GM23248 (cell line): ENCODE results near the gene ZNF813. TPM values are rescaled to one million over a fixed set of nuclear protein-coding genes. Genes with fewer than 3 reads are reported as not detected.
A peak's percentile ranks its signal among the peaks of the same experiment; 100 is the strongest.
"Not testable (repeated sequence)": the region's sequence is repeated elsewhere in the genome, so short reads cannot be mapped to it uniquely, and the experiment has no call there.

Experiments used
- DNase-seq: peaks from one replicate; pipeline ENCODE4 v3.0.0-alpha.2; 2015
- H2AFZ ChIP-seq: fragments of 200-600 bp; sonication (generic); 2 replicates; pipeline ENCODE4 v1.6.1; 2016; ENCODE audit warnings: antibody characterized with exemption
- H3F3A ChIP-seq: fragments of 200-600 bp; sonication (generic); 2 replicates; pipeline ENCODE4 v1.6.1; 2016; ENCODE audit warnings: mild to moderate bottlenecking, antibody characterized with exemption, mixed run types; ENCODE audit not compliant: insufficient read depth
- H3K27ac ChIP-seq: fragments of 200-600 bp; sonication (generic); 2 replicates; pipeline ENCODE4 v1.5.1; 2016; ENCODE audit warnings: mild to moderate bottlenecking
- H3K27me3 ChIP-seq: fragments of 200-600 bp; sonication (generic); replicated peaks from 2 replicates; pipeline ENCODE4 v1.6.1; 2016; ENCODE audit warnings: mild to moderate bottlenecking; ENCODE audit not compliant: insufficient read depth
- H3K36me3 ChIP-seq: fragments of 200-600 bp; sonication (generic); 2 replicates; pipeline ENCODE4 v1.6.1; 2016; ENCODE audit warnings: low read depth, mild to moderate bottlenecking
- H3K4me1 ChIP-seq: fragments of 200-600 bp; sonication (generic); 2 replicates; pipeline ENCODE4 v1.6.1; 2016; ENCODE audit warnings: mild to moderate bottlenecking; ENCODE audit not compliant: insufficient read depth
- H3K4me2 ChIP-seq: fragments of 200-600 bp; sonication (generic); one replicate; pipeline ENCODE4 v1.6.1; 2016; ENCODE audit warnings: mild to moderate bottlenecking; ENCODE audit not compliant: unreplicated experiment
- H3K4me3 ChIP-seq: fragments of 200-600 bp; sonication (generic); 2 replicates; pipeline ENCODE4 v1.5.1; 2016; ENCODE audit warnings: mild to moderate bottlenecking
- H3K79me2 ChIP-seq: fragments of 200-600 bp; sonication (generic); 2 replicates; pipeline ENCODE4 v1.6.1; 2016; ENCODE audit warnings: mild to moderate bottlenecking; ENCODE audit not compliant: insufficient read depth
- H3K9ac ChIP-seq: fragments of 200-600 bp; sonication (generic); 2 replicates; pipeline ENCODE4 v1.6.1; 2016; ENCODE audit warnings: mild to moderate bottlenecking
- H3K9me2 ChIP-seq: fragments of 200-600 bp; sonication (generic); 2 replicates; pipeline ENCODE4 v1.6.1; 2016; ENCODE audit warnings: mixed run types, mild to moderate bottlenecking, moderate library complexity; ENCODE audit not compliant: insufficient read depth
- H3K9me3 ChIP-seq: fragments of 200-600 bp; sonication (generic); one replicate; pipeline ENCODE4 v1.6.1; 2017; ENCODE audit warnings: low read depth
- H4K20me1 ChIP-seq: fragments of 200-600 bp; sonication (generic); 2 replicates; pipeline ENCODE4 v1.6.0; 2016; ENCODE audit not compliant: insufficient read depth
- EZH2 ChIP-seq: fragments of 200-600 bp; sonication (generic); IDR thresholded peaks from 2 replicates; pipeline ENCODE4 v1.6.1; 2018; ENCODE audit warnings: antibody characterized with exemption, mild to moderate bottlenecking; ENCODE audit not compliant: insufficient read depth, poor library complexity, severe bottlenecking
- EZH2phosphoT487 ChIP-seq: fragments of 200-600 bp; sonication (generic); IDR thresholded peaks from 2 replicates; pipeline ENCODE4 v1.6.1; 2018; ENCODE audit warnings: antibody characterized with exemption, moderate library complexity, mild to moderate bottlenecking, low read depth; ENCODE audit not compliant: insufficient read depth
- WGBS, 2 experiments: methylation state at CpG; one replicate each; pipeline ENCODE4 v1.1.6; 2015 to 2017; ENCODE audit warnings: low lambda C conversion rate in 2 of 2, low coverage in 1 of 2; ENCODE audit errors: missing lambda C conversion rate in 2 of 2; 5-methylcytosine and 5-hydroxymethylcytosine counted together
- in situ Hi-C: fragments of 300-500 bp; cut with MboI; formaldehyde crosslinking; loops from 2 replicates; pipeline ENCODE4 v1.15.0; 2020
- polyA plus RNA-seq: library from polyadenylated mRNA; unstranded; fragments of >200 nt; fragmentation: Nextera tagmentation; extraction: Ambion mirVana; gene quantifications from 2 replicates; pipeline ENCODE4 v1.2.1, GENCODE V29; 2016
- total RNA-seq: library from RNA; depleted of rRNA; stranded (reverse); fragments of >200 nt; shearing (Covaris generic); gene quantifications from 2 replicates; pipeline ENCODE4 v1.2.3, GENCODE V29; 2014; rRNA removed

The ZNF813 gene
- total RNA-seq = 2.0 and 2.7 TPM in 2 replicates
- 1.0 and 1.4 TPM in 2 replicates for polyA plus RNA-seq

- Histone ChIP-seq H3K4me1 (no peaks in the 10 kb centered on the region; the same call in 1 of the 2 replicates), H3K9ac (peak within 1 kb of the TSS; percentile 82), H3K79me2 (no peaks in the 10 kb centered on the region), H2AFZ (peak within 1 kb of the TSS; percentile 92), H3K27ac (peak within 1 kb of the TSS; percentile 8; the same call in 1 of the 2 replicates), H3F3A (no peaks in the 10 kb centered on the region), H4K20me1 (no peaks in the 10 kb centered on the region), H3K27me3 (no peaks in the 10 kb centered on the region), H3K9me2 (no peaks in the 10 kb centered on the region), H3K36me3 (no peaks in the 10 kb centered on the region), H3K4me3 (peak within 1 kb of the TSS; percentile 80), H3K4me2 (peak within 1 kb of the TSS; percentile 83), H3K9me3 (no peaks in the 10 kb centered on the region)
- no peak for TF ChIP-seq EZH2
- TF ChIP-seq EZH2phosphoT487 = no peak
- 1% methylated on average over 37 to 53 of the region's 55 CpGs for WGBS, 2 experiments
- in situ Hi-C loops = no loop called here
- peak; percentile 94 for DNase-seq
Observed at GRCh38 chr19:53467485-53468262, at the start of gene ZNF813. Gene ZNF813, plus strand, starts transcription at chr19:53467733. Its CDS starts 16,090 bp downstream, at chr19:53483823.

- H3K4me1 ChIP-seq, H3K4me2 ChIP-seq, H3K9ac ChIP-seq, H3K27me3 ChIP-seq, H3K9me2 ChIP-seq, H3K9me3 ChIP-seq, H3K4me3 ChIP-seq, H3K27ac ChIP-seq, H3K36me3 ChIP-seq, DNase-seq, in situ Hi-C loops, H3F3A ChIP-seq, H4K20me1 ChIP-seq, H3K79me2 ChIP-seq, H2AFZ ChIP-seq: not testable (repeated sequence)
- WGBS, 2 experiments = 69 to 72% methylated on average over 11 of the region's 11 CpGs
Observed at GRCh38 chr19:53420520-53421315, 46.8 kb upstream of the ZNF813 start.

GRCh38 chr19:53422551-53422950 lies 45.0 kb upstream of the ZNF813 start:
- H3K9me2 ChIP-seq = no peaks in the 10 kb centered on the region
- H3K27ac ChIP-seq = no peak overlapping the region
- no peaks in the 10 kb centered on the region for H3F3A ChIP-seq
- no peaks in the 10 kb centered on the region for H3K9me3 ChIP-seq
- TF ChIP-seq EZH2phosphoT487 (no peak), EZH2 (no peak)
- no peak overlapping the region for H3K4me2 ChIP-seq
- no peak overlapping the region for H3K4me3 ChIP-seq
- no peaks in the 10 kb centered on the region for H3K79me2 ChIP-seq
- H2AFZ ChIP-seq = no peak overlapping the region
- 84 to 87% methylated on average over 5 of the region's 5 CpGs for WGBS, 2 experiments
- no peaks in the 10 kb centered on the region for H3K4me1 ChIP-seq
- H4K20me1 ChIP-seq = no peaks in the 10 kb centered on the region
- H3K36me3 ChIP-seq = no peaks in the 10 kb centered on the region
- no peak overlapping the region for H3K9ac ChIP-seq
- no peak for DNase-seq
- no peaks in the 10 kb centered on the region for H3K27me3 ChIP-seq
- in situ Hi-C loops = no loop called here

GRCh38 chr19:53423074-53423473 lies 44.5 kb upstream of the ZNF813 start:
- H3K4me2 ChIP-seq, H3K27ac ChIP-seq, H3K4me3 ChIP-seq, H3F3A ChIP-seq, H3K9me2 ChIP-seq, in situ Hi-C loops, H2AFZ ChIP-seq, H3K36me3 ChIP-seq, H3K27me3 ChIP-seq, H3K9me3 ChIP-seq, H3K79me2 ChIP-seq, H4K20me1 ChIP-seq, H3K4me1 ChIP-seq, DNase-seq, H3K9ac ChIP-seq: not testable (repeated sequence)
- WGBS, 2 experiments = 0% methylated on average over 1 to 4 of the region's 13 CpGs

GRCh38 chr19:53423680-53424079 lies 43.9 kb upstream of the ZNF813 start:
- H3K9me3 ChIP-seq, H3K4me1 ChIP-seq, H3K36me3 ChIP-seq, H4K20me1 ChIP-seq, H3K9ac ChIP-seq, H3K27ac ChIP-seq, H3K4me3 ChIP-seq, H3K9me2 ChIP-seq, H3F3A ChIP-seq, H3K79me2 ChIP-seq, in situ Hi-C loops, H3K27me3 ChIP-seq, H3K4me2 ChIP-seq, H2AFZ ChIP-seq: not testable (repeated sequence)
- peak; percentile 22 for DNase-seq
- 51 to 53% methylated on average over 8 of the region's 8 CpGs for WGBS, 2 experiments
